Endothelial cell (in vitro differentiated cells): Measurements from ENCODE around the gene AFF1. TPM values are rescaled to one million over a fixed set of nuclear protein-coding genes. Genes with fewer than 3 reads are reported as not detected.
"Not testable (repeated sequence)": the region's sequence is repeated elsewhere in the genome, so short reads cannot be mapped to it uniquely, and the experiment has no call there.

Experiments used
- DNase-seq: peaks from one replicate; pipeline ENCODE4 v3.0.0; 2021; ENCODE audit warnings: low spot score
- H3K27ac Mint-ChIP-seq: one replicate; pipeline ENCODE4 v1.8.0; 2021; ENCODE audit warnings: mixed read lengths, inconsistent platforms; ENCODE audit not compliant: unreplicated experiment
- H3K27me3 Mint-ChIP-seq: one replicate; pipeline ENCODE4 v1.8.0; 2021; ENCODE audit warnings: mild to moderate bottlenecking, moderate library complexity, mixed read lengths, inconsistent platforms; ENCODE audit not compliant: unreplicated experiment
- H3K36me3 Mint-ChIP-seq: one replicate; pipeline ENCODE4 v1.8.0; 2021; ENCODE audit warnings: mild to moderate bottlenecking, low read depth, mixed read lengths, inconsistent platforms; ENCODE audit not compliant: unreplicated experiment
- H3K4me1 Mint-ChIP-seq: one replicate; pipeline ENCODE4 v1.8.0; 2021; ENCODE audit warnings: mild to moderate bottlenecking, mixed read lengths, inconsistent platforms; ENCODE audit not compliant: unreplicated experiment
- H3K4me3 Mint-ChIP-seq: one replicate; pipeline ENCODE4 v1.8.0; 2021; ENCODE audit warnings: mild to moderate bottlenecking, mixed read lengths, inconsistent platforms; ENCODE audit not compliant: unreplicated experiment
- H3K9me3 Mint-ChIP-seq: one replicate; pipeline ENCODE4 v1.8.0; 2021; ENCODE audit warnings: mixed read lengths, inconsistent platforms; ENCODE audit not compliant: unreplicated experiment
- CTCF ChIP-seq: fragments of 200-600 bp; sonication (generic); IDR thresholded peaks from one replicate; pipeline ENCODE4 v1.5.0; 2021; ENCODE audit warnings: antibody characterized with exemption; ENCODE audit not compliant: unreplicated experiment
- total RNA-seq: library from RNA; stranded (reverse); fragmentation: NEBNext Ultra II Directional; extraction: Animal tissue kit (Norgen Biotek cat#: 25700); gene quantifications from one replicate; pipeline ENCODE4 v1.2.1, GENCODE V29; 2021; ENCODE audit not compliant: unreplicated experiment

AFF1 gene
- total RNA-seq, 1 donor from 2014 or later: 93.1 TPM

- H3K4me1 Mint-ChIP-seq: peaks cover 20% of the 10 kb centered on the region
- peaks cover 4% of the 10 kb centered on the region for H3K27me3 Mint-ChIP-seq
- peak overlapping the region; percentile 61 for H3K27ac Mint-ChIP-seq
- TF ChIP-seq CTCF: no peak
- no peak for DNase-seq
- H3K9me3 Mint-ChIP-seq: no peaks in the 10 kb centered on the region
- peaks cover 9% of the 10 kb centered on the region for H3K36me3 Mint-ChIP-seq
- no peak overlapping the region for H3K4me3 Mint-ChIP-seq
Observed at GRCh38 chr4:86994686-86995085, 59.9 kb downstream of the AFF1 start.

GRCh38 chr4:86996510-86996909, 61.7 kb downstream of the AFF1 start:
- H3K4me1 Mint-ChIP-seq: peaks cover 34% of the 10 kb centered on the region
- not testable (repeated sequence) for DNase-seq, H3K36me3 Mint-ChIP-seq, H3K27me3 Mint-ChIP-seq, H3K27ac Mint-ChIP-seq, H3K9me3 Mint-ChIP-seq
- H3K4me3 Mint-ChIP-seq: peak overlapping the region; percentile 77

- TF ChIP-seq CTCF: no peak
- H3K4me3 Mint-ChIP-seq: no peak overlapping the region
- H3K4me1 Mint-ChIP-seq: peaks cover 39% of the 10 kb centered on the region
- peaks cover 5% of the 10 kb centered on the region for H3K27me3 Mint-ChIP-seq
- H3K36me3 Mint-ChIP-seq: peaks cover 9% of the 10 kb centered on the region
- DNase-seq: no peak
- H3K27ac Mint-ChIP-seq: peak overlapping the region; percentile 49
- H3K9me3 Mint-ChIP-seq: no peaks in the 10 kb centered on the region
Observed at GRCh38 chr4:86999136-86999643, 64.4 kb downstream of the AFF1 start.

- Mint-ChIP-seq H3K27me3 (peaks cover 11% of the 10 kb centered on the region), H3K9me3 (no peaks in the 10 kb centered on the region), H3K36me3 (peaks cover 4% of the 10 kb centered on the region), H3K27ac (no peak overlapping the region), H3K4me3 (no peak overlapping the region), H3K4me1 (peaks cover 55% of the 10 kb centered on the region)
- no peak for DNase-seq
- TF ChIP-seq CTCF: no peak
Observed at GRCh38 chr4:87002682-87003043, 67.9 kb downstream of the AFF1 start.

- peaks cover 58% of the 10 kb centered on the region for H3K4me1 Mint-ChIP-seq
- TF ChIP-seq CTCF: no peak
- H3K27ac Mint-ChIP-seq: no peak overlapping the region
Observed at GRCh38 chr4:87003266-87003665, 68.5 kb downstream of the AFF1 start.

GRCh38 chr4:87005369-87005689, 70.5 kb downstream of the AFF1 start:
- H3K9me3 Mint-ChIP-seq: no peaks in the 10 kb centered on the region
- peaks cover 12% of the 10 kb centered on the region for H3K36me3 Mint-ChIP-seq
- DNase-seq: no peak
- peaks cover 11% of the 10 kb centered on the region for H3K27me3 Mint-ChIP-seq
- H3K4me1 Mint-ChIP-seq: peaks cover 54% of the 10 kb centered on the region
- TF ChIP-seq CTCF: no peak
- H3K4me3 Mint-ChIP-seq: peak overlapping the region; percentile 92
- peak overlapping the region; percentile 50 for H3K27ac Mint-ChIP-seq

More at GRCh38 chr4:87003266-87003665, 68.5 kb downstream of the AFF1 start:
- DNase-seq: no peak
- Mint-ChIP-seq H3K4me3 (no peak overlapping the region), H3K27me3 (peaks cover 11% of the 10 kb centered on the region), H3K9me3 (no peaks in the 10 kb centered on the region), H3K36me3 (peaks cover 10% of the 10 kb centered on the region)
